Endothelial cell of umbilical vein (primary cell): ENCODE results near the gene PLEKHG4.

Experiments
- FOS ChIP-seq: IDR thresholded peaks from 2 replicates; pipeline ENCODE4 v1.6.1; 2011; ENCODE audit warnings: mild to moderate bottlenecking, low read length, moderate library complexity, borderline replicate concordance; ENCODE audit not compliant: insufficient read depth
- POLR2A ChIP-seq: IDR thresholded peaks from 2 replicates; pipeline ENCODE4 v1.6.1; 2012; ENCODE audit warnings: low read depth, mild to moderate bottlenecking, control low read depth, low read length
- POLR2AphosphoS5 ChIP-seq: IDR thresholded peaks from 2 replicates; pipeline ENCODE4 v1.6.1; 2012; ENCODE audit warnings: low read depth, mild to moderate bottlenecking, control low read depth, low read length, moderate library complexity; ENCODE audit not compliant: insufficient read depth
- TF ChIP-seq, protein P1 (sequence below), 2 donors: IDR thresholded peaks; 1 replicate in 1 of 2; 2 replicates in 1 of 2; pipeline ENCODE4 v1.5.1; 2011; ENCODE audit warnings: low read length in 2 of 2, mild to moderate bottlenecking in 2 of 2, moderate library complexity in 2 of 2, control low read depth in 1 of 2, inconsistent platforms in 1 of 2, low read depth in 1 of 2; ENCODE audit not compliant: insufficient read depth in 1 of 2; ENCODE audit errors: extremely low read depth in 1 of 2

DNA sequence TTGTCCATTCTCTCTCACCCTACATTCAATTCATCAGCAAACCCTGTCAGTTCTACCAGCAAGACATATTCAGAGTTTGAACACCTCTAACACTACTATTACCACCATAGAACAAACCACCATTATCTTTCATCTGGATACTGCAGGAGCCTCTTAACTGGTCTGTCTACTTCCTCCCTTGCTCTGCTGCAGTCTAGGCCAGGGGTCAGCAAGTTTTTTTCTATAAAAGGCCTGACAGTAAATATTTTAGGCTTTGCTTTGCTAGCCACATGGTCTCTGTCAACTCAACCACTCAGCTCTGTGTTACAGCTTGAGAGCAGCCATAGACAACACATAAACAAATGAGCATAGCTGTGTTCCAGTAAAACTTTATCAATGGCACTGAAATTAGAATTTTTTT, 33.4 kb downstream of the PLEKHG4 start:
- TF ChIP-seq POLR2AphosphoS5 (no peak), POLR2A (no peak), FOS (no peak)
- TF ChIP-seq, protein P1, sequence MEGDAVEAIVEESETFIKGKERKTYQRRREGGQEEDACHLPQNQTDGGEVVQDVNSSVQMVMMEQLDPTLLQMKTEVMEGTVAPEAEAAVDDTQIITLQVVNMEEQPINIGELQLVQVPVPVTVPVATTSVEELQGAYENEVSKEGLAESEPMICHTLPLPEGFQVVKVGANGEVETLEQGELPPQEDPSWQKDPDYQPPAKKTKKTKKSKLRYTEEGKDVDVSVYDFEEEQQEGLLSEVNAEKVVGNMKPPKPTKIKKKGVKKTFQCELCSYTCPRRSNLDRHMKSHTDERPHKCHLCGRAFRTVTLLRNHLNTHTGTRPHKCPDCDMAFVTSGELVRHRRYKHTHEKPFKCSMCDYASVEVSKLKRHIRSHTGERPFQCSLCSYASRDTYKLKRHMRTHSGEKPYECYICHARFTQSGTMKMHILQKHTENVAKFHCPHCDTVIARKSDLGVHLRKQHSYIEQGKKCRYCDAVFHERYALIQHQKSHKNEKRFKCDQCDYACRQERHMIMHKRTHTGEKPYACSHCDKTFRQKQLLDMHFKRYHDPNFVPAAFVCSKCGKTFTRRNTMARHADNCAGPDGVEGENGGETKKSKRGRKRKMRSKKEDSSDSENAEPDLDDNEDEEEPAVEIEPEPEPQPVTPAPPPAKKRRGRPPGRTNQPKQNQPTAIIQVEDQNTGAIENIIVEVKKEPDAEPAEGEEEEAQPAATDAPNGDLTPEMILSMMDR (IDR thresholded peaks at IDR 0.05; ENCODE audit: extremely low read depth in 1 of 2, insufficient read depth in 1 of 2, low read depth in 1 of 2, low read length in 2 of 2): no peak
